Measurements from ENCODE around the gene ZMYND10.

ZMYND10 gene

GRCh38 chr3:50319894-50320625, 25.5 kb downstream of the ZMYND10 start:
- ATAC-seq: no peak
- TF ChIP-seq ZNF8 (CRISPR knock-in tag; IDR thresholded peaks at IDR 0.05) (no peak), ZFP3 (CRISPR knock-in tag; IDR thresholded peaks at IDR 0.05) (no peak), ARNTL (CRISPR knock-in tag; IDR thresholded peaks at IDR 0.05; ENCODE audit: borderline replicate concordance, low read depth) (no peak), BACH2 (CRISPR knock-in tag; IDR thresholded peaks at IDR 0.05; ENCODE audit: borderline replicate concordance) (no peak), ISL1 (CRISPR knock-in tag; IDR thresholded peaks at IDR 0.05) (no peak), ZNF565 (CRISPR knock-in tag; conservative IDR thresholded peaks at IDR 0.05; ENCODE audit: low read depth) (no peak), ZC3H10 (CRISPR knock-in tag; IDR thresholded peaks at IDR 0.05) (no peak), CREB5 (CRISPR knock-in tag; IDR thresholded peaks at IDR 0.05; ENCODE audit: low read depth) (no peak), OSR1 (CRISPR knock-in tag; IDR thresholded peaks at IDR 0.05) (no peak), PPARA (CRISPR knock-in tag; IDR thresholded peaks at IDR 0.05; ENCODE audit: borderline replicate concordance) (no peak)

- no peak for TF ChIP-seq ZC3H10 (CRISPR knock-in tag; IDR thresholded peaks at IDR 0.05)
- TF ChIP-seq ZNF565 (CRISPR knock-in tag; conservative IDR thresholded peaks at IDR 0.05; ENCODE audit: low read depth): no peak
- TF ChIP-seq TCF4 (CRISPR knock-in tag; IDR thresholded peaks at IDR 0.05; ENCODE audit: borderline replicate concordance): no peak
- no peak for TF ChIP-seq TSHZ2 (CRISPR knock-in tag; IDR thresholded peaks at IDR 0.05)
- TF ChIP-seq PATZ1 (CRISPR knock-in tag; IDR thresholded peaks at IDR 0.05; ENCODE audit: borderline replicate concordance): no peak
- no peak for TF ChIP-seq CSRNP3 (CRISPR knock-in tag; IDR thresholded peaks at IDR 0.05)
- no peak for TF ChIP-seq RARB (CRISPR knock-in tag; IDR thresholded peaks at IDR 0.05)
- no peak for TF ChIP-seq SNAI2 (CRISPR knock-in tag; IDR thresholded peaks at IDR 0.05)
- TF ChIP-seq ZFP30 (CRISPR knock-in tag; IDR thresholded peaks at IDR 0.05): no peak
- TF ChIP-seq ISL1 (CRISPR knock-in tag; IDR thresholded peaks at IDR 0.05): no peak
- no peak for TF ChIP-seq BACH2 (CRISPR knock-in tag; IDR thresholded peaks at IDR 0.05; ENCODE audit: borderline replicate concordance)
- no peak for TF ChIP-seq CSDC2 (CRISPR knock-in tag; IDR thresholded peaks at IDR 0.05)
- no peak for TF ChIP-seq POU6F1 (CRISPR knock-in tag; IDR thresholded peaks at IDR 0.05; ENCODE audit: borderline replicate concordance, low read depth)
- no peak for TF ChIP-seq ZFP3 (CRISPR knock-in tag; IDR thresholded peaks at IDR 0.05)
These were observed 26.2 kb downstream of the ZMYND10 start for GRCh38 chr3:50319181-50319893.

GRCh38 chr3:50318615-50319014, 26.9 kb downstream of the ZMYND10 start:
- no peak for ATAC-seq
- no peak for TF ChIP-seq ZC3H10 (CRISPR knock-in tag; IDR thresholded peaks at IDR 0.05)
- TF ChIP-seq ISL1 (CRISPR knock-in tag; IDR thresholded peaks at IDR 0.05): no peak
- TF ChIP-seq CREB5 (CRISPR knock-in tag; IDR thresholded peaks at IDR 0.05; ENCODE audit: low read depth): no peak
- TF ChIP-seq PATZ1 (CRISPR knock-in tag; IDR thresholded peaks at IDR 0.05; ENCODE audit: borderline replicate concordance): no peak
- no peak for TF ChIP-seq TSHZ2 (CRISPR knock-in tag; IDR thresholded peaks at IDR 0.05)

More at GRCh38 chr3:50319181-50319893, 26.2 kb downstream of the ZMYND10 start:
- no peak for ATAC-seq
